ENCODE results near the gene SPECC1. TPM values are rescaled to one million over a fixed set of nuclear protein-coding genes. Genes with fewer than 3 reads are reported as not detected.

Gene SPECC1
- total RNA-seq, 2 experiments from 2014 or later: 13.7 to 17.4 TPM

GRCh38 chr17:20077978-20078685 lies 69.0 kb downstream of the SPECC1 start:
- H3K9me3 Mint-ChIP-seq: no peaks in the 10 kb centered on the region
- peaks cover 18% of the 10 kb centered on the region for H3K4me1 Mint-ChIP-seq (ENCODE audit: low read depth)
- H3K27me3 Mint-ChIP-seq (ENCODE audit: low read depth): peaks cover 2% of the 10 kb centered on the region
- intact Hi-C loops (cut with micrococcal nuclease): no loop called here
- no peaks in the 10 kb centered on the region for H3K36me3 Mint-ChIP-seq (ENCODE audit: low read depth)
- CTCF ChIA-PET: no interaction called here
- DNase-seq: no peak
- no peak overlapping the region for H3K27ac Mint-ChIP-seq
- no peak overlapping the region for H3K4me3 Mint-ChIP-seq

- Mint-ChIP-seq H3K27me3 (ENCODE audit: low read depth) (no peaks in the 10 kb centered on the region), H3K9me3 (no peaks in the 10 kb centered on the region), H3K4me3 (no peak overlapping the region), H3K4me1 (ENCODE audit: low read depth) (peaks cover 3% of the 10 kb centered on the region), H3K27ac (no peak overlapping the region), H3K36me3 (ENCODE audit: low read depth) (no peaks in the 10 kb centered on the region)
- no peak for DNase-seq
- intact Hi-C loops (cut with micrococcal nuclease): no loop called here
- CTCF ChIA-PET: no interaction called here
Measured at GRCh38 chr17:20080513-20080912, 71.4 kb downstream of the SPECC1 start.

- Mint-ChIP-seq H3K9me3 (no peaks in the 10 kb centered on the region), H3K4me1 (ENCODE audit: low read depth) (peaks cover under 1% of the 10 kb centered on the region), H3K27ac (no peak overlapping the region), H3K4me3 (no peak overlapping the region), H3K27me3 (ENCODE audit: low read depth) (no peaks in the 10 kb centered on the region), H3K36me3 (ENCODE audit: low read depth) (no peaks in the 10 kb centered on the region)
- CTCF ChIA-PET: no interaction called here
- intact Hi-C loops (cut with micrococcal nuclease): no loop called here
- DNase-seq: no peak
Measured at GRCh38 chr17:20083156-20083859, 74.1 kb downstream of the SPECC1 start.

GRCh38 chr17:20084621-20085282 lies 75.6 kb downstream of the SPECC1 start:
- CTCF ChIA-PET: no interaction called here
- no peak overlapping the region for H3K27ac Mint-ChIP-seq
- DNase-seq: no peak
- H3K4me3 Mint-ChIP-seq: no peak overlapping the region
- intact Hi-C loops (cut with micrococcal nuclease): no loop called here
- H3K9me3 Mint-ChIP-seq: no peaks in the 10 kb centered on the region
- H3K27me3 Mint-ChIP-seq (ENCODE audit: low read depth): no peaks in the 10 kb centered on the region
- no peaks in the 10 kb centered on the region for H3K4me1 Mint-ChIP-seq (ENCODE audit: low read depth)
- no peaks in the 10 kb centered on the region for H3K36me3 Mint-ChIP-seq (ENCODE audit: low read depth)

GRCh38 chr17:20085283-20085845 lies 76.2 kb downstream of the SPECC1 start:
- Mint-ChIP-seq H3K27ac (no peak overlapping the region), H3K27me3 (ENCODE audit: low read depth) (no peaks in the 10 kb centered on the region), H3K9me3 (no peaks in the 10 kb centered on the region), H3K4me1 (ENCODE audit: low read depth) (peaks cover 4% of the 10 kb centered on the region), H3K36me3 (ENCODE audit: low read depth) (no peaks in the 10 kb centered on the region), H3K4me3 (no peak overlapping the region)
- DNase-seq: no peak
- CTCF ChIA-PET: no interaction called here
- intact Hi-C loops (cut with micrococcal nuclease): no loop called here

- no peak overlapping the region for H3K27ac Mint-ChIP-seq
- CTCF ChIA-PET: no interaction called here
- peaks cover 7% of the 10 kb centered on the region for H3K4me1 Mint-ChIP-seq (ENCODE audit: low read depth)
- H3K27me3 Mint-ChIP-seq (ENCODE audit: low read depth): no peaks in the 10 kb centered on the region
- intact Hi-C loops (cut with micrococcal nuclease): no loop called here
- H3K4me3 Mint-ChIP-seq: no peak overlapping the region
- no peak for DNase-seq
- no peaks in the 10 kb centered on the region for H3K36me3 Mint-ChIP-seq (ENCODE audit: low read depth)
- H3K9me3 Mint-ChIP-seq: no peaks in the 10 kb centered on the region
Measured at GRCh38 chr17:20086416-20087076, 77.4 kb downstream of the SPECC1 start.

- Mint-ChIP-seq H3K27me3 (ENCODE audit: low read depth) (no peaks in the 10 kb centered on the region), H3K36me3 (ENCODE audit: low read depth) (no peaks in the 10 kb centered on the region), H3K27ac (no peak overlapping the region), H3K9me3 (no peaks in the 10 kb centered on the region), H3K4me1 (ENCODE audit: low read depth) (peaks cover 7% of the 10 kb centered on the region), H3K4me3 (no peak overlapping the region)
- CTCF ChIA-PET: interaction anchor here (0.8 kb wide), 1 partner anchor 12 kb away, joined by 3 read pairs; no protein-coding TSS in a partner anchor
- intact Hi-C loops (cut with micrococcal nuclease): no loop called here
- DNase-seq: no peak
Measured at GRCh38 chr17:20087538-20088250, 78.5 kb downstream of the SPECC1 start.

GRCh38 chr17:20089756-20090547 lies 80.8 kb downstream of the SPECC1 start:
- no peak overlapping the region for H3K27ac Mint-ChIP-seq
- no peaks in the 10 kb centered on the region for H3K27me3 Mint-ChIP-seq (ENCODE audit: low read depth)
- no peaks in the 10 kb centered on the region for H3K9me3 Mint-ChIP-seq
- no peaks in the 10 kb centered on the region for H3K36me3 Mint-ChIP-seq (ENCODE audit: low read depth)
- H3K4me1 Mint-ChIP-seq (ENCODE audit: low read depth): peaks cover 7% of the 10 kb centered on the region
- CTCF ChIA-PET: interaction anchor here (0.7 to 1.0 kb wide), 3 partner anchors 31 to 445 kb away, joined by 3 to 4 read pairs (median 4); no protein-coding TSS in a partner anchor
- intact Hi-C loops (cut with micrococcal nuclease): no loop called here
- no peak for DNase-seq
- H3K4me3 Mint-ChIP-seq: no peak overlapping the region

- no peak for DNase-seq
- peaks cover 7% of the 10 kb centered on the region for H3K4me1 Mint-ChIP-seq (ENCODE audit: low read depth)
Measured at GRCh38 chr17:20091174-20092029, 82.2 kb downstream of the SPECC1 start.

GRCh38 chr17:20092261-20092867 lies 83.2 kb downstream of the SPECC1 start:
- no peak for DNase-seq
- H3K27ac Mint-ChIP-seq: no peak overlapping the region
- no peaks in the 10 kb centered on the region for H3K9me3 Mint-ChIP-seq
- intact Hi-C loops (cut with micrococcal nuclease): no loop called here
- H3K4me1 Mint-ChIP-seq (ENCODE audit: low read depth): peaks cover 7% of the 10 kb centered on the region
- H3K4me3 Mint-ChIP-seq: no peak overlapping the region
- H3K36me3 Mint-ChIP-seq (ENCODE audit: low read depth): no peaks in the 10 kb centered on the region
- CTCF ChIA-PET: interaction anchor here (0.8 kb wide), 1 partner anchor 30 kb away, joined by 3 read pairs; no protein-coding TSS in a partner anchor
- H3K27me3 Mint-ChIP-seq (ENCODE audit: low read depth): no peaks in the 10 kb centered on the region

More at GRCh38 chr17:20091174-20092029, 82.2 kb downstream of the SPECC1 start:
- H3K27ac Mint-ChIP-seq: no peak overlapping the region
- H3K9me3 Mint-ChIP-seq: no peaks in the 10 kb centered on the region
- intact Hi-C loops (cut with micrococcal nuclease): no loop called here
- no peak overlapping the region for H3K4me3 Mint-ChIP-seq
- no peaks in the 10 kb centered on the region for H3K36me3 Mint-ChIP-seq (ENCODE audit: low read depth)
- CTCF ChIA-PET: no interaction called here
- no peaks in the 10 kb centered on the region for H3K27me3 Mint-ChIP-seq (ENCODE audit: low read depth)

Measured in activated naive CD4-positive, alpha-beta T cell treated with anti-CD3 and anti-CD28 coated beads for 36 hours (primary cell).